Suprapubic skin (tissue), 4 donors: ENCODE data around the gene FOXK2.

Experiments
- EP300 ChIP-seq: sonication (generic); formaldehyde crosslinking; IDR thresholded peaks from one replicate; pipeline ENCODE4 v1.6.1; 2017; ENCODE audit warnings: antibody characterized with exemption
- POLR2A ChIP-seq, 2 donors: fragments of 450-650 bp; IDR thresholded peaks; one replicate each; pipeline ENCODE4 v1.6.1; 2017; ENCODE audit warnings: antibody characterized with exemption in 2 of 2, mild to moderate bottlenecking in 2 of 2, moderate library complexity in 2 of 2
- POLR2AphosphoS5 ChIP-seq, 3 donors: sonication (generic); formaldehyde crosslinking; IDR thresholded peaks; one replicate each; pipeline ENCODE4 v1.6.1; 2017; ENCODE audit warnings: antibody characterized with exemption in 3 of 3
- TF ChIP-seq, protein P1 (sequence below), 2 donors: fragments of 200-600 bp in 1 of 2; fragments of 450-650 bp in 1 of 2; sonication (generic) in 1 of 2; IDR thresholded peaks; one replicate each; pipeline ENCODE4 v1.5.1; 2016 to 2019; ENCODE audit warnings: antibody characterized with exemption in 2 of 2, mild to moderate bottlenecking in 1 of 2, moderate library complexity in 1 of 2

DNA sequence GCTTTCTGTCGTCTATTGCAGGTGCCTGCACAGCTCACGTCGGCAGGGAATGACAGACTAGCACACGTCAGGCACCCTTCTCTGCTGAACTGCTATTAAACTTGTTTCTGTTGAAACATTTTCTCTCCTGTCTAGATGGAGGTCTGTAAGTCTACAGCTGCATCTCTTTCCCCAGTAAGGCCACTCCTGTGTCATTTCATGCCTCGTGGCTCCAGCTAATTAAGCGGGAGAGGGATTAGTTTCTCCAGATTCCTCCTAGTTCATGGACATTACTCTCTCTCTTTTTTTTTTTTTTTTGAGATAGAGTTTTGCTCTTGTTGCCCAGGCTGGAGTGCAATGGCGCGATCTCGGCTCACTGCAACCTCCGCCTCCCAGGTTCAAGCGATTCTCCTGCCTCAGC, 54.5 kb downstream of the FOXK2 start:
- TF ChIP-seq, protein P1, sequence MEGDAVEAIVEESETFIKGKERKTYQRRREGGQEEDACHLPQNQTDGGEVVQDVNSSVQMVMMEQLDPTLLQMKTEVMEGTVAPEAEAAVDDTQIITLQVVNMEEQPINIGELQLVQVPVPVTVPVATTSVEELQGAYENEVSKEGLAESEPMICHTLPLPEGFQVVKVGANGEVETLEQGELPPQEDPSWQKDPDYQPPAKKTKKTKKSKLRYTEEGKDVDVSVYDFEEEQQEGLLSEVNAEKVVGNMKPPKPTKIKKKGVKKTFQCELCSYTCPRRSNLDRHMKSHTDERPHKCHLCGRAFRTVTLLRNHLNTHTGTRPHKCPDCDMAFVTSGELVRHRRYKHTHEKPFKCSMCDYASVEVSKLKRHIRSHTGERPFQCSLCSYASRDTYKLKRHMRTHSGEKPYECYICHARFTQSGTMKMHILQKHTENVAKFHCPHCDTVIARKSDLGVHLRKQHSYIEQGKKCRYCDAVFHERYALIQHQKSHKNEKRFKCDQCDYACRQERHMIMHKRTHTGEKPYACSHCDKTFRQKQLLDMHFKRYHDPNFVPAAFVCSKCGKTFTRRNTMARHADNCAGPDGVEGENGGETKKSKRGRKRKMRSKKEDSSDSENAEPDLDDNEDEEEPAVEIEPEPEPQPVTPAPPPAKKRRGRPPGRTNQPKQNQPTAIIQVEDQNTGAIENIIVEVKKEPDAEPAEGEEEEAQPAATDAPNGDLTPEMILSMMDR (IDR thresholded peaks at IDR 0.05), result no peak
- TF ChIP-seq POLR2AphosphoS5 (IDR thresholded peaks at IDR 0.05) (no peak), EP300 (no peak), POLR2A (IDR thresholded peaks at IDR 0.05) (no peak)
